Left ventricle myocardium inferior (tissue), 1 donor: ENCODE data around the gene UBN1. TPM values are rescaled to one million over a fixed set of nuclear protein-coding genes. Genes with fewer than 3 reads are reported as not detected.

ENCODE experiments used
- DNase-seq: peaks from one replicate; pipeline ENCODE4 v3.0.0-alpha.2; 2020
- H3K27ac ChIP-seq: fragments of 200-600 bp; replicated peaks from 2 replicates; pipeline ENCODE4 v1.8.0; 2021
- H3K27me3 ChIP-seq: fragments of 200-600 bp; 2 replicates; pipeline ENCODE4 v1.8.0; 2021; ENCODE audit warnings: low read depth
- H3K36me3 ChIP-seq: fragments of 200-600 bp; 2 replicates; pipeline ENCODE4 v1.8.0; 2021
- H3K4me1 ChIP-seq: fragments of 200-600 bp; 2 replicates; pipeline ENCODE4 v1.8.0; 2021
- H3K4me3 ChIP-seq: fragments of 200-600 bp; 2 replicates; pipeline ENCODE4 v1.8.0; 2021; ENCODE audit warnings: mild to moderate bottlenecking, moderate library complexity
- H3K9me3 ChIP-seq: fragments of 200-600 bp; replicated peaks from 2 replicates; pipeline ENCODE4 v1.8.0; 2021
- CTCF ChIP-seq: fragments of 200-600 bp; IDR thresholded peaks from 2 replicates; pipeline ENCODE4 v1.8.0; 2021; ENCODE audit warnings: antibody characterized with exemption, mild to moderate bottlenecking, borderline replicate concordance
- intact Hi-C: fragments of 100-400 bp; cut with micrococcal nuclease; formaldehyde crosslinking; loops from one replicate; pipeline ENCODE4 v1.11.0; 2022
- total RNA-seq: library from RNA; stranded (reverse); fragmentation: NEBNext Ultra II Directional; extraction: Animal tissue kit (Norgen Biotek cat#: 25700); gene quantifications from one replicate; pipeline ENCODE4 v1.2.1, GENCODE V29; 2021
- donor health status: DM: no; HTN: yes; CAD: no; lungs with severe emphysema.

The UBN1 gene
- total RNA-seq, 1 donor from 2014 or later = 41.1 TPM

- H3K27ac ChIP-seq = peak overlapping the region; percentile 65
These were observed 13.6 kb downstream of the UBN1 start for GRCh38 chr16:4860727-4861342.

GRCh38 chr16:4862639-4863038, 15.4 kb downstream of the UBN1 start:
- Histone ChIP-seq H3K27ac (peak overlapping the region; percentile 41), H3K4me3 (no peak overlapping the region), H3K27me3 (no peaks in the 10 kb centered on the region), H3K9me3 (no peaks in the 10 kb centered on the region), H3K4me1 (peaks cover 66% of the 10 kb centered on the region), H3K36me3 (peaks cover 57% of the 10 kb centered on the region)
- no peak for TF ChIP-seq CTCF
- intact Hi-C loops = no loop called here
- no peak for DNase-seq

More at GRCh38 chr16:4860727-4861342, 13.6 kb downstream of the UBN1 start:
- TF ChIP-seq CTCF = no peak
- Histone ChIP-seq H3K9me3 (no peaks in the 10 kb centered on the region), H3K27me3 (no peaks in the 10 kb centered on the region), H3K36me3 (peaks cover 74% of the 10 kb centered on the region), H3K4me3 (no peak overlapping the region), H3K4me1 (peaks cover 56% of the 10 kb centered on the region)
- intact Hi-C loops = no loop called here
- no peak for DNase-seq

GRCh38 chr16:4864728-4865127, 17.4 kb downstream of the UBN1 start:
- Histone ChIP-seq H3K27me3 (no peaks in the 10 kb centered on the region), H3K4me1 (peaks cover 73% of the 10 kb centered on the region), H3K9me3 (no peaks in the 10 kb centered on the region), H3K36me3 (peaks cover 48% of the 10 kb centered on the region), H3K4me3 (no peak overlapping the region), H3K27ac (no peak overlapping the region)
- TF ChIP-seq CTCF = no peak
- intact Hi-C loops = no loop called here
- DNase-seq = no peak

- peaks cover 48% of the 10 kb centered on the region for H3K36me3 ChIP-seq
- H3K9me3 ChIP-seq = no peaks in the 10 kb centered on the region
- peaks cover 73% of the 10 kb centered on the region for H3K4me1 ChIP-seq
- no peak for TF ChIP-seq CTCF
- DNase-seq = no peak
- no peaks in the 10 kb centered on the region for H3K27me3 ChIP-seq
- H3K4me3 ChIP-seq = no peak overlapping the region
- no peak overlapping the region for H3K27ac ChIP-seq
- intact Hi-C loops = no loop called here
These were observed 18.1 kb downstream of the UBN1 start for GRCh38 chr16:4865231-4865860.

- intact Hi-C loops = no loop called here
- H3K4me3 ChIP-seq = no peak overlapping the region
- H3K36me3 ChIP-seq = peaks cover 48% of the 10 kb centered on the region
- no peaks in the 10 kb centered on the region for H3K9me3 ChIP-seq
- DNase-seq = no peak
- no peaks in the 10 kb centered on the region for H3K27me3 ChIP-seq
- TF ChIP-seq CTCF = no peak
- no peak overlapping the region for H3K27ac ChIP-seq
- H3K4me1 ChIP-seq = peaks cover 72% of the 10 kb centered on the region
These were observed 19.3 kb downstream of the UBN1 start for GRCh38 chr16:4866586-4866985.
